ENCODE results near the gene PRXL2C. TPM values are rescaled to one million over a fixed set of nuclear protein-coding genes. Genes with fewer than 3 reads are reported as not detected.

PRXL2C gene
- total and polyA plus RNA-seq, 2 of the 8 experiments (the other 6 are each of a cell fraction or from before 2014, with no cell fraction given), result 2.8 to 7.3 TPM

GRCh38 chr9:96620832-96621269 lies 34.3 kb downstream of the PRXL2C start:
- DNase-seq (ENCODE audit: low read depth in 1 of 2, low spot score in 2 of 2), result peak; percentile 34 to 56
- Histone ChIP-seq H3K9ac (replicated peaks in 1 of 4; ENCODE audit: extremely low read depth in 1 of 4, low read depth in 3 of 4, low read length in 3 of 4) (0 out of 7 replicates have a peak overlapping the region, but pooled peaks of 1 of the 4 experiments have one; percentile 8), H4K20me1 (replicated peaks in 1 of 2; ENCODE audit: control insufficient read depth in 1 of 2, insufficient read depth in 2 of 2, low read length in 2 of 2) (peaks cover 12 to 13% of the 10 kb centered on the region in 2 experiments), H3K56ac (replicated peaks; ENCODE audit: insufficient read length, low read depth, low read length) (no peak overlapping the region), H3K23me2 (ENCODE audit: low read depth, low read length) (peaks cover 17% of the 10 kb centered on the region), H2AK5ac (ENCODE audit: low read depth, low read length) (no peak overlapping the region), H3K79me1 (ENCODE audit: low read depth, low read length) (peaks cover 5% of the 10 kb centered on the region; the same call in 1 of the 2 replicates), H3K4me3 (ENCODE audit: extremely low read depth in 1 of 4, insufficient read depth in 2 of 4, low read depth in 3 of 4, low read length in 4 of 4) (peak overlapping the region; percentile 23 to 81 (median 60); a peak in 6 of 8 replicates), H2BK120ac (replicated peaks; ENCODE audit: low read depth, low read length) (no peak overlapping the region), H3K4me1 (replicated peaks in 1 of 4; ENCODE audit: control insufficient read depth in 3 of 4, insufficient read depth in 4 of 4, low read length in 3 of 4) (peaks cover 4 to 12% (median 10%) of the 10 kb centered on the region in 4 experiments), H3K4ac (replicated peaks; ENCODE audit: insufficient read length, low read depth, low read length) (no peak overlapping the region), H2BK20ac (ENCODE audit: low read length) (no peak overlapping the region), H3K18ac (ENCODE audit: extremely low read depth, low read length) (no peak overlapping the region; the same call in 1 of the 2 replicates), H2BK5ac (ENCODE audit: low read depth, low read length) (peak overlapping the region; percentile 54; the same call in 1 of the 2 replicates), H2BK12ac (ENCODE audit: low read depth, low read length) (no peak overlapping the region), H3K36me3 (ENCODE audit: control insufficient read depth in 2 of 4, insufficient read depth in 4 of 4, low read length in 3 of 4) (no peaks in the 10 kb centered on the region), H3K27ac (ENCODE audit: low read depth, low read length) (no peak overlapping the region; the same call in 1 of the 2 replicates), H3K14ac (ENCODE audit: insufficient read length) (no peak overlapping the region), H4K5ac (ENCODE audit: insufficient read length, low read depth, low read length) (no peak overlapping the region), H3K23ac (ENCODE audit: insufficient read length) (no peak overlapping the region), H3K79me2 (ENCODE audit: control insufficient read depth in 1 of 2, insufficient read depth in 2 of 2, low read length in 2 of 2) (peaks cover 2 to 26% of the 10 kb centered on the region in 2 experiments; a peak in 2 of 4 replicates), H4K8ac (ENCODE audit: extremely low read depth, insufficient read depth, low read length) (no peak overlapping the region), H4K91ac (replicated peaks; ENCODE audit: insufficient read length, low read length) (no peak overlapping the region), H2BK15ac (ENCODE audit: low read length) (no peak overlapping the region), H3K4me2 (ENCODE audit: insufficient read depth in 1 of 2, low read depth in 2 of 2, low read length in 2 of 2) (peak overlapping the region; percentile 80 to 82), H3K9me3 (ENCODE audit: insufficient read depth in 2 of 2, low read depth in 1 of 2, low read length in 1 of 2) (no peaks in the 10 kb centered on the region), H3K27me3 (replicated peaks in 1 of 4; ENCODE audit: control insufficient read depth in 3 of 4, extremely low read depth in 1 of 4, insufficient read depth in 3 of 4, low read length in 3 of 4) (peaks cover 0 to 13% (median 6%) of the 10 kb centered on the region in 4 experiments; a peak in 5 of 7 replicates), H2AFZ (ENCODE audit: low read length) (peak overlapping the region; percentile 52; the same call in 1 of the 2 replicates)
- FAIRE-seq, result peak; percentile 77
- 2% methylated on average over 7 of the region's 7 CpGs; no CpG with 5 or more reads in 1 of the 2 experiments for WGBS, 2 experiments (ENCODE audit: extremely low coverage in 1 of 2, insufficient coverage in 1 of 2, insufficient read length in 1 of 2, insufficient replicate concordance in 2 of 2, low coverage in 1 of 2, low lambda C conversion rate in 2 of 2, missing lambda C conversion rate in 1 of 2)
- ChIA-PET POLR2A (ENCODE audit: partially characterized antibody) (interaction anchor here (1.0 kb wide), 2 partner anchors 128 to 202 kb away, joined by 3 read pairs; no protein-coding TSS in a partner anchor), CTCF (ENCODE audit: partially characterized antibody) (interaction anchor here (0.8 to 2.0 kb wide), 12 partner anchors 8 to 178 kb away, joined by 3 to 5 read pairs (median 3); no protein-coding TSS in a partner anchor)
- no peak for TF ChIP-seq SIX5 (IDR thresholded peaks at IDR 0.05; ENCODE audit: low read depth, low read length)
- no peak for TF ChIP-seq RNF2 (IDR thresholded peaks at IDR 0.05; ENCODE audit: borderline replicate concordance, low read depth, low read length, missing control alignments, poor library complexity, severe bottlenecking)
- peak; percentile 39; the same call in 1 of the 2 replicates for TF ChIP-seq TAF1 (IDR thresholded peaks at IDR 0.05; ENCODE audit: low read depth, low read length)
- TF ChIP-seq SIN3A (conservative IDR thresholded peaks at IDR 0.05 in 1 of 2, IDR thresholded peaks at IDR 0.05 in 1 of 2; ENCODE audit: low read depth in 1 of 2, low read length in 2 of 2), result no peak
- TF ChIP-seq EGR1 (IDR thresholded peaks at IDR 0.05; ENCODE audit: borderline replicate concordance, low read depth, low read length), result peak; percentile 40; the same call in 1 of the 2 replicates
- TF ChIP-seq CTCF (IDR thresholded peaks at IDR 0.05; ENCODE audit: control extremely low read depth in 1 of 3, insufficient read depth in 1 of 3, low read depth in 1 of 3, low read length in 3 of 3), result peak in 2 of 3 experiments; percentile 20 to 33; a peak in 2 of 4 replicates
- TF ChIP-seq HDAC2 (IDR thresholded peaks at IDR 0.05; ENCODE audit: borderline replicate concordance in 1 of 2, low read depth in 2 of 2, low read length in 2 of 2), result 0 out of 4 replicates have a peak, but pooled peaks of 1 of the 2 experiments have one; percentile 24
- TF ChIP-seq NANOG (IDR thresholded peaks at IDR 0.05; ENCODE audit: insufficient read depth, low read depth, low read length, poor library complexity, severe bottlenecking), result peak; percentile 71
